ENCODE results near the gene SIM1.
"Not testable (repeated sequence)": the region's sequence is repeated elsewhere in the genome, so short reads cannot be mapped to it uniquely, and the experiment has no call there.

The SIM1 gene

DNA sequence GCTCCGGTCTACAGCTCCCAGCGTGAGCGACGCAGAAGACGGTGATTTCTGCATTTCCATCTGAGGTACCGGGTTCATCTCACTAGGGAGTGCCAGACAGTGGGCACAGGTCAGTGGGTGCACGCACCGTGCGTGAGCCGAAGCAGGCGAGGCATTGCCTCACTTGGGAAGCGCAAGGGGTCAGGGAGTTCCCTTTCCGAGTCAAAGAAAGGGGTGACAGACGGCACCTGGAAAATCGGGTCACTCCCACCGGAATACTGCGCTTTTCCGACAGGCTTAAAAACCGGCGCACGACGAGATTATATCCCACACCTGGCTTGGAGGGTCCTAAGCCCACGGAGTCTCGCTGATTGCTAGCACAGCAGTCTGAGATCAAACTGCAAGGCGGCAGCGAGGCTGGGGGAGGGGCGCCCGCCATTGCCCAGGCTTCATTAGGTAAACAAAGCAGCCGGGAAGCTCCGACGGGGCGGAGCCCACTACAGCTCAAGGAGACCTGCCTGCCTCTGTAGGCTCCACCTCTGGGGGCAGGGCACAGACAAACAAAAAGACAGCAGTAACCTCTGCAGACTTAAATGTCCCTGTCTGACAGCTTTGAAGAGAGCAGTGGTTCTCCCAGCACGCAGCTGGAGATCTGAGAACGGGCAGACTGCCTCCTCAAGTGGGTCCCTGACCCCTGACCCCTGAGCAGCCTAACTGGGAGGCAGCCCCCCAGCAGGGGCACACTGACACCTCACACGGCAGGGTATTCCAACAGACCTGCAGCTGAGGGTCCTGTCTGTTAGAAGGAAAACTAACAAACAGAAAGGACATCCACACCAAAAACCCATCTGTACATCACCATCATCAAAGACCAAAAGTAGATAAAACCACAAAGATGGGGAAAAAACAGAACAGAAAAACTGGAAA, 109.7 kb downstream of the SIM1 start:
- not testable (repeated sequence) for DNase-seq (ENCODE audit: low read depth in 2 of 2)

GRCh38 chr6:100353276-100354015, 111.3 kb downstream of the SIM1 start:
- no peak for DNase-seq (ENCODE audit: low read depth in 2 of 2)

DNA sequence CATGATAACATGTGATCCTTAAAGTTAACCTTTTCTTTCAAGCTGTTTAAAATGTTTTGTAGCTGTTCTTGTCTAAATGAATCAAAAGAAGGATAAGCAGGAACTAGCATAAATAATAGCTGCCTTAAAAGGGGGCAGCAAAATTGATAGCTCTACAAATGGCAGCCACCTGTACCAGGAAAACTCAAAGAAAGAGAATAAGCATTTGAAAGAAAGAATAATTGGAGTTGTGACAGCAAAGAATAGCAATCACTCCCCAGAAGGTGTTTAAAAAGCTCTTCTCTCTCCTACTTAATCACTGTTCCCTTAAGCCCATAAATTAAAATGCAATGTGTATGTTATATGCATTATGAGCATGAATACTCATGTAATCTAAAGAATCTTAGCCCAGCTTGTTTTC, 114.6 kb downstream of the SIM1 start:
- no peak for DNase-seq (ENCODE audit: low read depth in 2 of 2)

- no peak for DNase-seq (ENCODE audit: low read depth in 2 of 2)
Observed at GRCh38 chr6:100349366-100349765, 115.4 kb downstream of the SIM1 start.

- no peak for DNase-seq (ENCODE audit: low read depth in 2 of 2)
Observed at GRCh38 chr6:100347901-100348550, 116.7 kb downstream of the SIM1 start.

DNA sequence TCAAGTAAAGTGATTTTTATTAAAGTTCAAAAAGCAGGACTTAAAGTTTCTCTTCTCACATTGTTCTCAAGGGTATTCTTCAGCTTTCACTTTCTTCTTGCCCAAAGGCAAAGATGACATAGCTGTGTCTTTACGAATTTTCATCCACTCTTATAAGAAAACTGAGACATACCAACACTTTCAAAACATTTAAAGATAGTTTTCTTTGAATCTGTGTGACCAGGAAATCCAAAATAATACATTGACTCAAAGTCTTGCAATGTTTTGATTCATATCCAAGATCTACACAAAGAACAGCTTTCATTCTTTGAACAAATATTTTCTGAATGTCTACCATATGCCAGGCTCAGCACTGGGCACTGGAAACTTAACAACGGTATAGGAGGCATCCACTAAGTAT, 117.9 kb downstream of the SIM1 start:
- no peak for DNase-seq (ENCODE audit: low read depth in 2 of 2)

DNA sequence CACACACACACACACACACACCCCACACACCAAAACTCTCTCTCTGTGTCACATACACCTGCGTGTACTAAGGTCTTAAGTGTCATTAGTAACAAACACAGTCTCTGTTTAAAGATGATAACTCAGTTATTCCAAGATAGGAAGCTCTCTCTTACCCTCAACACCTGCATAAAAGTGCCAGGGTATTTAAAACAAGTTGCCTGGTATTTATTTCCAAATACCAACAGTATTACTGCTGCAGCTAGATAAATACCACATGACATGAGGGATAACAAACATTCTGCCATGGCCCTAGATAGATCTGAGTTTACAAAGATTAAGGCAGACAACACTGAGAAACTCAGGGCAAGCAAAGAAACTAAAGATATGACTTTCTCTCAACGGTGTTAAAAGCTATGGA, 118.5 kb downstream of the SIM1 start:
- DNase-seq (ENCODE audit: low read depth in 2 of 2), result no peak

DNA sequence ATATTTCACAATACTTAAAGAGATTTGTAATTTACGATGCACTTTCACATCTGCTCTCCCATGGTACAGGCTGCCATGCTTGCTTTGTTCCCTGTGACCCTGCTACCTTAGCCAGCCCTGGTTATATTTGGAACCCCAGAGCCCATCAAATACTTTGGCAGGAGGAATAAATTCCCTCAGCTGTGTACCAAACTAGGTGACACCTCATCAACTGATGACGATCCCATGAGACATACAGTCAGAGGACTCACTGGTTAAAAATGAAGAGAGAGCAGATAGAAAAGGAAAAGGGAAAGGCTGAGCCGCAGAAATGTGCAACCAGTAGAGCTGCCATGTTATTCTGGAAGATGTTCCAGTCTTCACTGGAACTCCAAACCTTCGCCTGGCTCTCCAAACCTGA, 120.0 kb downstream of the SIM1 start:
- no peak for DNase-seq (ENCODE audit: low read depth in 2 of 2)

GRCh38 chr6:100344321-100344720, 120.4 kb downstream of the SIM1 start:
- DNase-seq (ENCODE audit: low read depth in 2 of 2), result no peak

GRCh38 chr6:100343316-100344077, 121.2 kb downstream of the SIM1 start:
- DNase-seq (ENCODE audit: low read depth in 2 of 2), result no peak

GRCh38 chr6:100342830-100343229, 121.9 kb downstream of the SIM1 start:
- DNase-seq (ENCODE audit: low read depth in 2 of 2), result no peak

GRCh38 chr6:100339574-100340255, 125.0 kb downstream of the SIM1 start:
- no peak for DNase-seq (ENCODE audit: low read depth in 2 of 2)

DNA sequence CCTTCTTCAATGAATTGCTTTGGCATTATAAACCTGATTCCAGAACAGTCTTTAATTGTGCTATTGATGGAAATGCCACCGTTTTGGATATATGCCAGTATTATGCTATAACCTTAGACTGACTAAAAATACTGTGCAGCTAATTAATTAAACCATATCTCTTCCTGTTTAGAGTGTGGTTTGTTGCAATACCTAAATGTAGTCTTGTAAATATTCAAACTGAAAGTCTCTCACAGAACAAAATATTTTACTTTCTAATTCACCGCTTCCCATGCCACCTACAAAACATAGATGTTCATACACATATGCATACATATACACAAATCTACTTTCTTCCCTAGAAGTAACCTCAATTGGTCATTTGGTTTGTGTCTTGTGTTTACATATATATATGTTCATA, 126.6 kb downstream of the SIM1 start:
- no peak for DNase-seq (ENCODE audit: low read depth in 2 of 2)

GRCh38 chr6:100336876-100337275, 127.8 kb downstream of the SIM1 start:
- DNase-seq (ENCODE audit: low read depth in 2 of 2), result no peak

GRCh38 chr6:100335991-100336390, 128.7 kb downstream of the SIM1 start:
- DNase-seq (ENCODE audit: low read depth in 2 of 2), result no peak

Data from stimulated activated CD8-positive, alpha-beta memory T cell treated with anti-CD3 and anti-CD28 coated beads, Interleukin-2, amount 100 ng/mL, for 48 hours (primary cell).